HG02840 (cell line): ENCODE data around the gene CORO6.

Source experiments
- ATAC-seq: cut with Tn5 transposase; IDR thresholded peaks from one replicate; pipeline ENCODE4 v1.9.1; 2021; ENCODE audit warnings: mild to moderate bottlenecking, moderate library complexity, moderate number of reproducible peaks; ENCODE audit not compliant: unreplicated experiment, low FRiP score

CORO6 gene

GRCh38 chr17:29592850-29593551 is 29.7 kb downstream of the CORO6 start, which contains the start of gene ANKRD13B:
TSS of gene ANKRD13B (plus strand) at chr17:29593132. CDS start at chr17:29593622, 490 bp downstream.
- ATAC-seq, result no peak

GRCh38 chr17:29591737-29592608 is 30.7 kb downstream of the CORO6 start:
- no peak for ATAC-seq

- ATAC-seq, result no peak
Observed at GRCh38 chr17:29591146-29591736, 31.5 kb downstream of the CORO6 start.

GRCh38 chr17:29590411-29591145 is 32.1 kb downstream of the CORO6 start:
- ATAC-seq, result no peak

- ATAC-seq, result peak; percentile 50
Observed at GRCh38 chr17:29589524-29590410, 32.9 kb downstream of the CORO6 start, which contains the start of gene GIT1. TSS of gene GIT1 (minus strand) at chr17:29589648. CDS start at chr17:29589378, 270 bp downstream.

GRCh38 chr17:29588562-29589411 is 33.9 kb downstream of the CORO6 start:
- peak; percentile 22 for ATAC-seq

GRCh38 chr17:29588017-29588561 is 34.6 kb downstream of the CORO6 start:
- ATAC-seq, result no peak

GRCh38 chr17:29587591-29587990 is 35.1 kb downstream of the CORO6 start:
- no peak for ATAC-seq

GRCh38 chr17:29586676-29587469 is 35.8 kb downstream of the CORO6 start:
- ATAC-seq, result no peak

GRCh38 chr17:29585080-29585751 is 37.5 kb downstream of the CORO6 start:
- ATAC-seq, result no peak

- ATAC-seq, result no peak
Observed at GRCh38 chr17:29584452-29585079, 38.1 kb downstream of the CORO6 start.

- no peak for ATAC-seq
Observed at GRCh38 chr17:29583324-29584248, 39.1 kb downstream of the CORO6 start.

- ATAC-seq, result no peak
Observed at GRCh38 chr17:29582772-29583171, 39.9 kb downstream of the CORO6 start.

- no peak for ATAC-seq
Observed at GRCh38 chr17:29582254-29582765, 40.4 kb downstream of the CORO6 start.

- ATAC-seq, result no peak
Observed at GRCh38 chr17:29581583-29582253, 41.0 kb downstream of the CORO6 start.
